HCT116 (cell line): ENCODE results near the gene CTAGE9. TPM values are rescaled to one million over a fixed set of nuclear protein-coding genes. Genes with fewer than 3 reads are reported as not detected.

Experiments
- ATAC-seq: fragments of 200-7000 bp; cut with Tn5 transposase; 2 replicates; pipeline ENCODE4 v1.9.1; 2020; ENCODE audit warnings: mild to moderate bottlenecking, moderate library complexity
- BruUV-seq: library from RNA; stranded (reverse); fragments of 400-500 nt; replicated peaks from 2 replicates; lab custom pipeline; 2021; lab: Mats Ljungman, UMichigan
- CTCF ChIA-PET: fragments of 300-600 bp; sonication (Branson Sonifier 250); formaldehyde crosslinking; loops from one replicate; lab custom pipeline; 2021; ENCODE audit warnings: antibody characterized with exemption; lab: Charles Lee
- POLR2A ChIA-PET: fragments of 300-600, 350-600 bp; sonication (Branson Sonifier 250); formaldehyde crosslinking; loops from one replicate; lab custom pipeline; 2021; ENCODE audit warnings: antibody characterized with exemption; lab: Charles Lee
- RAD21 ChIA-PET, 2 experiments: fragments of 300-600 bp; sonication (Branson Sonifier 250); formaldehyde crosslinking; loops; one replicate each; lab custom pipeline; 2023; ENCODE audit warnings: low total read pairs in 2 of 2; ENCODE audit not compliant: uncharacterized antibody in 2 of 2, unreplicated experiment in 2 of 2, low non-redundant PET in 1 of 2; lab: Charles Lee
- DNase-seq: peaks from one replicate; pipeline ENCODE4 v3.0.0-alpha.2; 2010; ENCODE audit warnings: low read depth, low spot score
- H2AFZ ChIP-seq: fragments of 200-600 bp; shearing (Covaris generic), sonication (generic); 2 replicates; pipeline ENCODE4 v1.6.1; 2017; ENCODE audit warnings: low read depth, mixed run types, mixed read lengths, antibody characterized with exemption, low read length; ENCODE audit not compliant: poor library complexity, severe bottlenecking
- H3K27ac ChIP-seq: 2 replicates; pipeline ENCODE4 v1.5.1; 2012; ENCODE audit warnings: low read depth, low read length
- H3K27me3 ChIP-seq: fragments of 200-600 bp; sonication (generic); 2 replicates; pipeline ENCODE4 v1.6.1; 2016; ENCODE audit warnings: mixed run types, low read length, mixed read lengths; ENCODE audit not compliant: insufficient read depth
- H3K36me3 ChIP-seq, 2 experiments: fragments of 200-500 bp in 1 of 2; fragments of 200-600 bp in 1 of 2; sonication (Bioruptor generic) in 1 of 2; sonication (generic) in 1 of 2; 2 replicates each; pipeline versions ENCODE4 v1.5.1 to v1.6.1; 2014 to 2016; ENCODE audit warnings: low read length in 2 of 2, inconsistent platforms in 1 of 2, mixed read lengths in 1 of 2, mixed run types in 1 of 2; ENCODE audit not compliant: insufficient read depth in 2 of 2, control insufficient read depth in 1 of 2
- H3K4me1 ChIP-seq, 2 experiments: fragments of 200-600 bp in 1 of 2; sonication (generic) in 1 of 2; 2 replicates each; pipeline versions ENCODE4 v1.5.1 to v1.6.1; 2012 to 2017; ENCODE audit warnings: low read length in 2 of 2, inconsistent platforms in 1 of 2, mild to moderate bottlenecking in 1 of 2, mixed read lengths in 1 of 2, mixed run types in 1 of 2, moderate library complexity in 1 of 2; ENCODE audit not compliant: insufficient read depth in 2 of 2, control insufficient read depth in 1 of 2
- H3K4me2 ChIP-seq: fragments of 200-600 bp; sonication (generic); 2 replicates; pipeline ENCODE4 v1.6.1; 2017; ENCODE audit warnings: mixed run types, low read length, mixed read lengths
- H3K4me3 ChIP-seq, 2 experiments: fragments of 200-600 bp in 1 of 2; sonication (generic) in 1 of 2; replicated peaks in 1 of 2; 2 replicates each; pipeline ENCODE4 v1.5.1; 2011 to 2016; ENCODE audit warnings: low read length in 2 of 2, control low read depth in 1 of 2, low read depth in 1 of 2, mild to moderate bottlenecking in 1 of 2, mixed read lengths in 1 of 2, mixed run types in 1 of 2
- H3K79me2 ChIP-seq: fragments of 200-600 bp; sonication (generic); 2 replicates; pipeline ENCODE4 v1.6.1; 2017; ENCODE audit warnings: mild to moderate bottlenecking, mixed run types, low read length, moderate library complexity, mixed read lengths; ENCODE audit not compliant: insufficient read depth
- H3K9ac ChIP-seq: fragments of 200-600 bp; sonication (generic); 2 replicates; pipeline ENCODE4 v1.6.1; 2016; ENCODE audit warnings: low read length, mixed read lengths
- H3K9me2 ChIP-seq: fragments of 200-600 bp; sonication (generic), shearing (Covaris generic); 2 replicates; pipeline ENCODE4 v1.6.1; 2017; ENCODE audit warnings: mixed run types, mild to moderate bottlenecking, moderate library complexity; ENCODE audit not compliant: insufficient read depth
- H3K9me3 ChIP-seq, 2 experiments: fragments of 200-500 bp in 1 of 2; fragments of 200-600 bp in 1 of 2; sonication (Bioruptor generic) in 1 of 2; sonication (generic) in 1 of 2; 2 replicates each; pipeline ENCODE4 v1.6.1; 2014 to 2017; ENCODE audit warnings: low read length in 2 of 2, mixed read lengths in 2 of 2, inconsistent platforms in 1 of 2, low read depth in 1 of 2, mild to moderate bottlenecking in 1 of 2, mixed run types in 1 of 2, moderate library complexity in 1 of 2; ENCODE audit not compliant: control insufficient read depth in 1 of 2, insufficient read depth in 1 of 2
- H4K20me1 ChIP-seq: fragments of 200-600 bp; sonication (generic), shearing (Covaris generic); 2 replicates; pipeline ENCODE4 v1.6.1; 2017; ENCODE audit warnings: mixed run types, mild to moderate bottlenecking, moderate library complexity; ENCODE audit not compliant: insufficient read depth
- CBX3 ChIP-seq: IDR thresholded peaks from 2 replicates; pipeline ENCODE4 v1.6.1; 2012; ENCODE audit warnings: low read depth
- CEBPB ChIP-seq: IDR thresholded peaks from 2 replicates; pipeline ENCODE4 v1.6.1; 2012; ENCODE audit warnings: low read depth
- ELF1 ChIP-seq: IDR thresholded peaks from 2 replicates; pipeline ENCODE4 v1.6.1; 2012; ENCODE audit warnings: low read depth, borderline replicate concordance
- EZH2 ChIP-seq: fragments of 200-600 bp; sonication (generic); IDR thresholded peaks from 2 replicates; pipeline ENCODE4 v1.6.1; 2017; ENCODE audit warnings: antibody characterized with exemption, mixed run types
- EZH2phosphoT487 ChIP-seq: fragments of 200-600 bp; IDR thresholded peaks from 2 replicates; pipeline ENCODE4 v1.6.1; 2018; ENCODE audit warnings: antibody characterized with exemption, borderline replicate concordance
- FOSL1 ChIP-seq: IDR thresholded peaks from 2 replicates; pipeline ENCODE4 v1.6.1; 2012; ENCODE audit warnings: low read depth
- JUND ChIP-seq: IDR thresholded peaks from 2 replicates; pipeline ENCODE4 v1.6.1; 2012
- RAD21 ChIP-seq: IDR thresholded peaks from 2 replicates; pipeline ENCODE4 v1.6.1; 2012; ENCODE audit warnings: low read depth, mild to moderate bottlenecking
- SIN3A ChIP-seq: IDR thresholded peaks from 2 replicates; pipeline ENCODE4 v1.6.1; 2012; ENCODE audit warnings: low read depth
- SP1 ChIP-seq: IDR thresholded peaks from 2 replicates; pipeline ENCODE4 v1.6.1; 2012; ENCODE audit warnings: low read depth
- SRF ChIP-seq: IDR thresholded peaks from 2 replicates; pipeline ENCODE4 v1.6.1; 2012; ENCODE audit warnings: low read depth
- TCF7L2 ChIP-seq: IDR thresholded peaks from 2 replicates; pipeline ENCODE4 v1.7.0; 2011; ENCODE audit warnings: borderline replicate concordance, inconsistent platforms; ENCODE audit not compliant: insufficient read depth, insufficient read length; ENCODE audit errors: extremely low read depth
- YY1 ChIP-seq: IDR thresholded peaks from 2 replicates; pipeline ENCODE4 v1.6.1; 2011; ENCODE audit warnings: low read length, low read depth, moderate library complexity, mild to moderate bottlenecking; ENCODE audit not compliant: insufficient replicate concordance; ENCODE audit errors: extremely low read depth
- intact Hi-C: fragments of 100-400 bp; cut with micrococcal nuclease; formaldehyde crosslinking; loops from 2 replicates; pipeline ENCODE4 v1.10.0; 2022
- total RNA-seq: library from RNA; stranded (reverse); gene quantifications from one replicate; pipeline ENCODE4 v1.2.1, GENCODE V29; 2021; ENCODE audit not compliant: unreplicated experiment
- TF ChIP-seq, protein P1 (sequence below): IDR thresholded peaks from 2 replicates; pipeline ENCODE4 v1.6.1; 2012; ENCODE audit warnings: low read depth
- TF ChIP-seq, protein P2 (sequence below), 3 experiments: fragments of 200-600 bp in 1 of 3; sonication (generic) in 1 of 3; IDR thresholded peaks in 2 of 3; conservative IDR thresholded peaks in 1 of 3; 2 replicates each; pipeline ENCODE4 v1.5.1; 2012 to 2017; ENCODE audit warnings: low read depth in 2 of 3, low read length in 2 of 3, antibody characterized with exemption in 1 of 3, borderline replicate concordance in 1 of 3, control low read depth in 1 of 3, mild to moderate bottlenecking in 1 of 3, mixed read lengths in 1 of 3, mixed run types in 1 of 3, moderate library complexity in 1 of 3; ENCODE audit not compliant: insufficient read depth in 1 of 3
- TF ChIP-seq, protein P3 (sequence below): IDR thresholded peaks from 2 replicates; pipeline ENCODE4 v1.6.1; 2012
- TF ChIP-seq, protein P4 (sequence below): IDR thresholded peaks from 2 replicates; pipeline ENCODE4 v1.6.1; 2012

Gene CTAGE9
- total RNA-seq, 1 experiment from 2014 or later: not detected

DNA sequence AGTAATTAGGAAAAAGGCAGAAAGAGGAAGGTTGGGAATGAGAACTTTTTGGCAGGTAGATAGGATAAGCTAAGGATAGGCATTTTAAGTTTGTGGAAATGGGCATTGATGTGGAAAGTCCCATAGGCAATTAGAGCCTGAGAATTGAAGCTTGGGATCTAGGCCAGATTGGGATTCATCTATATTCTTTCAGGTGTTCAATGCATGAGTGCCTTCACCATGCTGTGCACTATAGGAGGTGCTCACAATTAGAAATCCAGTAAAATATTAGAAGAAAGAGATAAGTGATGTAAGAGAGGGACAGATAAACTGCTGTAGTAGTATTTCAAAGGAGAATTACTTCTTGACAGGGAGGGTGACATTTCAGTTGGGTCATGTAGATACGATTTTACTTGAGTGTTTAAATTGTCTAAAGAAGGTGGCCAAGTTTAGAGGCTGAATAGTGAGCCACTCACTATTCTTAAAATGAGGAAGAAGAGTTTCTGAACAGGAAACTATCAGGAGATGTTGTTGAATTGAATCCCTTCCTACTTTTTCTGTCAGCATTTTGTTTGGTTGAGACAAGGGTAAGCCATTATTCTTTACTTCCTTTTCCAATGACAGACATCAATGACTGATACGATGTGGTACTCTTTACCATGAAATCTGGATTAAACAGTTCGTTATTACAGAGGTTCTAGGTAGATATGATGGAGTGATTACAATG is 31.0 kb upstream of the CTAGE9 start (continued):
- TF ChIP-seq, protein P1, sequence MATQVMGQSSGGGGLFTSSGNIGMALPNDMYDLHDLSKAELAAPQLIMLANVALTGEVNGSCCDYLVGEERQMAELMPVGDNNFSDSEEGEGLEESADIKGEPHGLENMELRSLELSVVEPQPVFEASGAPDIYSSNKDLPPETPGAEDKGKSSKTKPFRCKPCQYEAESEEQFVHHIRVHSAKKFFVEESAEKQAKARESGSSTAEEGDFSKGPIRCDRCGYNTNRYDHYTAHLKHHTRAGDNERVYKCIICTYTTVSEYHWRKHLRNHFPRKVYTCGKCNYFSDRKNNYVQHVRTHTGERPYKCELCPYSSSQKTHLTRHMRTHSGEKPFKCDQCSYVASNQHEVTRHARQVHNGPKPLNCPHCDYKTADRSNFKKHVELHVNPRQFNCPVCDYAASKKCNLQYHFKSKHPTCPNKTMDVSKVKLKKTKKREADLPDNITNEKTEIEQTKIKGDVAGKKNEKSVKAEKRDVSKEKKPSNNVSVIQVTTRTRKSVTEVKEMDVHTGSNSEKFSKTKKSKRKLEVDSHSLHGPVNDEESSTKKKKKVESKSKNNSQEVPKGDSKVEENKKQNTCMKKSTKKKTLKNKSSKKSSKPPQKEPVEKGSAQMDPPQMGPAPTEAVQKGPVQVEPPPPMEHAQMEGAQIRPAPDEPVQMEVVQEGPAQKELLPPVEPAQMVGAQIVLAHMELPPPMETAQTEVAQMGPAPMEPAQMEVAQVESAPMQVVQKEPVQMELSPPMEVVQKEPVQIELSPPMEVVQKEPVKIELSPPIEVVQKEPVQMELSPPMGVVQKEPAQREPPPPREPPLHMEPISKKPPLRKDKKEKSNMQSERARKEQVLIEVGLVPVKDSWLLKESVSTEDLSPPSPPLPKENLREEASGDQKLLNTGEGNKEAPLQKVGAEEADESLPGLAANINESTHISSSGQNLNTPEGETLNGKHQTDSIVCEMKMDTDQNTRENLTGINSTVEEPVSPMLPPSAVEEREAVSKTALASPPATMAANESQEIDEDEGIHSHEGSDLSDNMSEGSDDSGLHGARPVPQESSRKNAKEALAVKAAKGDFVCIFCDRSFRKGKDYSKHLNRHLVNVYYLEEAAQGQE: no peak
- TF ChIP-seq FOSL1: no peak
- TF ChIP-seq EZH2phosphoT487: no peak
- TF ChIP-seq EZH2: no peak
- TF ChIP-seq YY1: no peak
- TF ChIP-seq SIN3A: no peak
- TF ChIP-seq RAD21: no peak

DNA sequence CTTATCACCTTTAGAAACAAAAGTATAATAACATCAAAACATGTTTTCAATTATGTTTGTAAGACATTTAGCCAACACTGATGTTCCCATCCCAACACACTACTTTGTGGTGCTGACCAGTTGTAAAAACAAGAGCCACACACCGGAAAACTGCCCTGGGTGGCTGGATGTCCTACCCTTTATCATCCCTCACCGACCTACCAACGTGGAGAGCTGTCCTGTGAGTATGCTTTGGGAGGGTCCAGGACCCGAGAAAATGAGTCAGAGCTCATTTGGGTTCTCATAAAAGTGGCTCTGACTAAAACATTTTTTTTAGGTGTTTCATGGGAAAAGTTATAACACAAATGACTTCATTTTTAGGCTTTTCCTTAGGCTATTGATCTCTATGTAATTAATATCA is 29.3 kb upstream of the CTAGE9 start:
- CTCF ChIA-PET: no interaction called here

More for the DNA sequence above, 29.3 kb upstream of the CTAGE9 start:
- intact Hi-C loops: no loop called here
- H3K79me2 ChIP-seq: no peaks in the 10 kb centered on the region
- H3K36me3 ChIP-seq: no peaks in the 10 kb centered on the region
- no peaks in the 10 kb centered on the region for H4K20me1 ChIP-seq
- no peaks in the 10 kb centered on the region for H3K9me2 ChIP-seq
- H3K9ac ChIP-seq: no peak overlapping the region
- no peak overlapping the region for H3K4me3 ChIP-seq
- DNase-seq: no peak
- no peak overlapping the region for H3K27ac ChIP-seq
- H3K4me1 ChIP-seq: no peaks in the 10 kb centered on the region
- BruUV-seq: no TSS peak
- no peak for ATAC-seq
- no peak overlapping the region for H2AFZ ChIP-seq
- H3K4me2 ChIP-seq: no peak overlapping the region
- no peaks in the 10 kb centered on the region for H3K9me3 ChIP-seq
- TF ChIP-seq, protein P2, sequence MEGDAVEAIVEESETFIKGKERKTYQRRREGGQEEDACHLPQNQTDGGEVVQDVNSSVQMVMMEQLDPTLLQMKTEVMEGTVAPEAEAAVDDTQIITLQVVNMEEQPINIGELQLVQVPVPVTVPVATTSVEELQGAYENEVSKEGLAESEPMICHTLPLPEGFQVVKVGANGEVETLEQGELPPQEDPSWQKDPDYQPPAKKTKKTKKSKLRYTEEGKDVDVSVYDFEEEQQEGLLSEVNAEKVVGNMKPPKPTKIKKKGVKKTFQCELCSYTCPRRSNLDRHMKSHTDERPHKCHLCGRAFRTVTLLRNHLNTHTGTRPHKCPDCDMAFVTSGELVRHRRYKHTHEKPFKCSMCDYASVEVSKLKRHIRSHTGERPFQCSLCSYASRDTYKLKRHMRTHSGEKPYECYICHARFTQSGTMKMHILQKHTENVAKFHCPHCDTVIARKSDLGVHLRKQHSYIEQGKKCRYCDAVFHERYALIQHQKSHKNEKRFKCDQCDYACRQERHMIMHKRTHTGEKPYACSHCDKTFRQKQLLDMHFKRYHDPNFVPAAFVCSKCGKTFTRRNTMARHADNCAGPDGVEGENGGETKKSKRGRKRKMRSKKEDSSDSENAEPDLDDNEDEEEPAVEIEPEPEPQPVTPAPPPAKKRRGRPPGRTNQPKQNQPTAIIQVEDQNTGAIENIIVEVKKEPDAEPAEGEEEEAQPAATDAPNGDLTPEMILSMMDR (IDR thresholded peaks at IDR 0.05 in 2 of 3, conservative IDR thresholded peaks at IDR 0.05 in 1 of 3; ENCODE audit: borderline replicate concordance in 1 of 3, insufficient read depth in 1 of 3, low read depth in 2 of 3, low read length in 2 of 3): no peak
- TF ChIP-seq SRF (no peak), FOSL1 (no peak), EZH2phosphoT487 (no peak), CBX3 (no peak), EZH2 (no peak), ELF1 (no peak), SIN3A (no peak), JUND (no peak), CEBPB (no peak), SP1 (no peak), TCF7L2 (no peak)
- TF ChIP-seq, protein P3, sequence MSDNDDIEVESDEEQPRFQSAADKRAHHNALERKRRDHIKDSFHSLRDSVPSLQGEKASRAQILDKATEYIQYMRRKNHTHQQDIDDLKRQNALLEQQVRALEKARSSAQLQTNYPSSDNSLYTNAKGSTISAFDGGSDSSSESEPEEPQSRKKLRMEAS: no peak
- TF ChIP-seq, protein P4, sequence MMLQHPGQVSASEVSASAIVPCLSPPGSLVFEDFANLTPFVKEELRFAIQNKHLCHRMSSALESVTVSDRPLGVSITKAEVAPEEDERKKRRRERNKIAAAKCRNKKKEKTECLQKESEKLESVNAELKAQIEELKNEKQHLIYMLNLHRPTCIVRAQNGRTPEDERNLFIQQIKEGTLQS: no peak
- H3K27me3 ChIP-seq: no peaks in the 10 kb centered on the region
- POLR2A ChIA-PET: no interaction called here
- RAD21 ChIA-PET: no interaction called here
